H1 (cell line): Measurements from ENCODE around the gene LPP. TPM values are rescaled to one million over a fixed set of nuclear protein-coding genes. Genes with fewer than 3 reads are reported as not detected.

ENCODE experiments used
- CTCF ChIA-PET: fragments of 300-600 bp; sonication (Branson Sonifier 250); formaldehyde crosslinking; loops from one replicate; lab custom pipeline; 2021; ENCODE audit not compliant: partially characterized antibody; lab: Charles Lee
- POLR2A ChIA-PET: fragments of 300-600 bp; sonication (Branson Sonifier 250); formaldehyde crosslinking; loops from one replicate; lab custom pipeline; 2021; ENCODE audit warnings: inconsistent platforms; ENCODE audit not compliant: partially characterized antibody; lab: Charles Lee
- DNase-seq, 2 experiments: peaks; one replicate each; pipeline versions ENCODE4 v3.0.0 to v3.0.0-alpha.2; 2010 to 2022; ENCODE audit warnings: low spot score in 2 of 2, low read depth in 1 of 2, mixed read lengths in 1 of 2
- FAIRE-seq: peaks from 2 replicates; lab custom pipeline; 2011; peaks lifted over from hg19 to GRCh38; lab: Jason Lieb, UNC
- H2AFZ ChIP-seq: 2 replicates; pipeline ENCODE4 v1.8.1; 2012; ENCODE audit warnings: low read length, inconsistent platforms
- H2AK5ac ChIP-seq: 2 replicates; pipeline ENCODE4 v1.6.1; 2013; ENCODE audit warnings: low read depth, low read length
- H2BK120ac ChIP-seq: replicated peaks from 2 replicates; pipeline ENCODE3; 2013; ENCODE audit warnings: low read depth, low read length, inconsistent platforms
- H2BK12ac ChIP-seq: 2 replicates; pipeline ENCODE4 v1.6.1; 2013; ENCODE audit warnings: low read depth, low read length
- H2BK15ac ChIP-seq: 2 replicates; pipeline ENCODE4 v1.6.1; 2013; ENCODE audit warnings: low read length
- H2BK20ac ChIP-seq: 2 replicates; pipeline ENCODE4 v1.6.1; 2013; ENCODE audit warnings: low read length
- H2BK5ac ChIP-seq: 2 replicates; pipeline ENCODE4 v1.6.1; 2013; ENCODE audit warnings: low read depth, low read length
- H3K14ac ChIP-seq: 2 replicates; pipeline ENCODE4 v1.6.1; 2013; ENCODE audit warnings: inconsistent platforms; ENCODE audit not compliant: insufficient read length
- H3K18ac ChIP-seq: 2 replicates; pipeline ENCODE4 v1.6.1; 2013; ENCODE audit warnings: low read length; ENCODE audit errors: extremely low read depth
- H3K23ac ChIP-seq: 2 replicates; pipeline ENCODE4 v1.6.1; 2013; ENCODE audit warnings: inconsistent platforms; ENCODE audit not compliant: insufficient read length
- H3K23me2 ChIP-seq: 2 replicates; pipeline ENCODE4 v1.6.1; 2013; ENCODE audit warnings: low read depth, low read length
- H3K27ac ChIP-seq: 2 replicates; pipeline ENCODE4 v1.6.1; 2011; ENCODE audit warnings: low read depth, low read length, inconsistent platforms
- H3K27me3 ChIP-seq, 4 experiments: replicated peaks in 1 of 4; 1 replicate in 1 of 4; 2 replicates in 3 of 4; pipeline versions ENCODE4 v1.6.1 to v1.8.1; 2011 to 2013; ENCODE audit warnings: low read length in 3 of 4, mild to moderate bottlenecking in 3 of 4, inconsistent platforms in 2 of 4, mixed read lengths in 2 of 4, moderate library complexity in 1 of 4; ENCODE audit not compliant: control insufficient read depth in 3 of 4, insufficient read depth in 3 of 4; ENCODE audit errors: extremely low read depth in 1 of 4
- H3K36me3 ChIP-seq, 4 experiments: 2 replicates each; pipeline versions ENCODE4 v1.6.1 to v1.8.1; 2011 to 2013; ENCODE audit warnings: mild to moderate bottlenecking in 4 of 4, low read length in 3 of 4, moderate library complexity in 2 of 4, control low read depth in 1 of 4, inconsistent platforms in 1 of 4; ENCODE audit not compliant: insufficient read depth in 4 of 4, control insufficient read depth in 2 of 4
- H3K4ac ChIP-seq: replicated peaks from 2 replicates; pipeline ENCODE3; 2013; ENCODE audit warnings: low read length, low read depth, mixed read lengths, inconsistent platforms; ENCODE audit not compliant: insufficient read length
- H3K4me1 ChIP-seq, 4 experiments: replicated peaks in 1 of 4; 1 replicate in 1 of 4; 2 replicates in 3 of 4; pipeline versions ENCODE4 v1.6.1 to v1.8.1; 2011 to 2013; ENCODE audit warnings: low read length in 3 of 4, inconsistent platforms in 2 of 4, mixed read lengths in 1 of 4; ENCODE audit not compliant: insufficient read depth in 4 of 4, control insufficient read depth in 3 of 4
- H3K4me2 ChIP-seq, 2 experiments: 2 replicates each; pipeline versions ENCODE4 v1.6.1 to v1.8.1; 2011 to 2013; ENCODE audit warnings: low read depth in 2 of 2, low read length in 2 of 2, control low read depth in 1 of 2, inconsistent platforms in 1 of 2, mild to moderate bottlenecking in 1 of 2; ENCODE audit not compliant: insufficient read depth in 1 of 2
- H3K4me3 ChIP-seq, 4 experiments: fragments of 200-600, 300-600 bp in 1 of 4; sonication (generic), shearing (Covaris generic), sonication (Bioruptor Twin) in 1 of 4; 2 replicates each; pipeline versions ENCODE4 v1.5.1 to v1.8.1; 2011 to 2016; ENCODE audit warnings: low read length in 4 of 4, low read depth in 3 of 4, control low read depth in 2 of 4, inconsistent platforms in 2 of 4, mild to moderate bottlenecking in 2 of 4, mixed read lengths in 1 of 4, moderate library complexity in 1 of 4; ENCODE audit not compliant: insufficient read depth in 2 of 4; ENCODE audit errors: extremely low read depth in 1 of 4
- H3K56ac ChIP-seq: replicated peaks from 2 replicates; pipeline ENCODE3; 2013; ENCODE audit warnings: low read depth, mild to moderate bottlenecking, mixed read lengths, low read length, inconsistent platforms; ENCODE audit not compliant: insufficient read length
- H3K79me1 ChIP-seq: 2 replicates; pipeline ENCODE4 v1.6.1; 2013; ENCODE audit warnings: low read depth, low read length, control low read depth
- H3K79me2 ChIP-seq, 2 experiments: 2 replicates each; pipeline versions ENCODE4 v1.6.1 to v1.8.1; 2012 to 2013; ENCODE audit warnings: low read length in 2 of 2, mild to moderate bottlenecking in 2 of 2, inconsistent platforms in 1 of 2; ENCODE audit not compliant: insufficient read depth in 2 of 2, control insufficient read depth in 1 of 2
- H3K9ac ChIP-seq, 4 experiments: replicated peaks in 1 of 4; 1 replicate in 1 of 4; 2 replicates in 3 of 4; pipeline versions ENCODE4 v1.6.1 to v1.8.1; 2011 to 2013; ENCODE audit warnings: low read depth in 3 of 4, low read length in 3 of 4, control low read depth in 2 of 4, mild to moderate bottlenecking in 2 of 4, moderate library complexity in 2 of 4, inconsistent platforms in 1 of 4; ENCODE audit errors: extremely low read depth in 1 of 4
- H3K9me3 ChIP-seq, 2 experiments: 2 replicates each; pipeline versions ENCODE4 v1.6.1 to v1.8.1; 2012 to 2013; ENCODE audit warnings: mild to moderate bottlenecking in 2 of 2, moderate library complexity in 2 of 2, control low read depth in 1 of 2, inconsistent platforms in 1 of 2, low read depth in 1 of 2, low read length in 1 of 2, mixed read lengths in 1 of 2; ENCODE audit not compliant: insufficient read depth in 2 of 2
- H4K20me1 ChIP-seq, 2 experiments: replicated peaks in 1 of 2; 2 replicates each; pipeline versions ENCODE3 to v1.8.1; 2011 to 2013; ENCODE audit warnings: inconsistent platforms in 2 of 2, low read length in 2 of 2, mild to moderate bottlenecking in 1 of 2; ENCODE audit not compliant: insufficient read depth in 2 of 2, control insufficient read depth in 1 of 2
- H4K5ac ChIP-seq: 2 replicates; pipeline ENCODE4 v1.6.1; 2013; ENCODE audit warnings: low read length, low read depth, mixed read lengths, inconsistent platforms; ENCODE audit not compliant: insufficient read length
- H4K8ac ChIP-seq: 2 replicates; pipeline ENCODE4 v1.8.0; 2013; ENCODE audit warnings: mild to moderate bottlenecking, moderate library complexity, low read length, inconsistent platforms; ENCODE audit not compliant: insufficient read depth; ENCODE audit errors: extremely low read depth
- H4K91ac ChIP-seq: replicated peaks from 2 replicates; pipeline ENCODE3; 2013; ENCODE audit warnings: low read length, mixed read lengths, inconsistent platforms; ENCODE audit not compliant: insufficient read length
- BACH1 ChIP-seq: IDR thresholded peaks from 2 replicates; pipeline ENCODE4 v1.6.1; 2012; ENCODE audit warnings: low read length, improper control_type of control experiment
- BCL11A ChIP-seq, 2 experiments: IDR thresholded peaks; one replicate each; pipeline ENCODE4 v1.6.1; 2011; ENCODE audit warnings: low read depth in 2 of 2, low read length in 2 of 2, mild to moderate bottlenecking in 2 of 2
- CBX5 ChIP-seq: fragments of 300-800, 300-1000 bp; sonication (generic); IDR thresholded peaks from 2 replicates; pipeline ENCODE4 v1.7.1; 2016; ENCODE audit warnings: antibody characterized with exemption, low read length, low read depth
- CEBPB ChIP-seq: IDR thresholded peaks from 2 replicates; pipeline ENCODE4 v1.6.1; 2012; ENCODE audit warnings: low read depth, low read length
- CHD1 ChIP-seq: IDR thresholded peaks from 2 replicates; pipeline ENCODE4 v1.6.1; 2012; ENCODE audit warnings: low read depth, low read length, improper control_type of control experiment
- CHD2 ChIP-seq: IDR thresholded peaks from 2 replicates; pipeline ENCODE4 v1.6.1; 2012; ENCODE audit warnings: low read length, improper control_type of control experiment
- GTF2F1 ChIP-seq: IDR thresholded peaks from 2 replicates; pipeline ENCODE4 v1.6.1; 2012; ENCODE audit warnings: low read depth, low read length, improper control_type of control experiment, borderline replicate concordance
- KDM4A ChIP-seq: IDR thresholded peaks from one replicate; pipeline ENCODE4 v1.7.1; 2012; ENCODE audit warnings: low read depth, mild to moderate bottlenecking, moderate library complexity, low read length, inconsistent platforms; ENCODE audit not compliant: severe bottlenecking
- NRF1 ChIP-seq: IDR thresholded peaks from 2 replicates; pipeline ENCODE4 v1.6.1; 2011; ENCODE audit warnings: mild to moderate bottlenecking, low read depth, low read length, improper control_type of control experiment
- RAD21 ChIP-seq, 2 experiments: IDR thresholded peaks in 1 of 2; conservative IDR thresholded peaks in 1 of 2; 2 replicates each; pipeline ENCODE4 v1.6.1; 2011; ENCODE audit warnings: low read depth in 2 of 2, low read length in 2 of 2, improper control_type of control experiment in 1 of 2, inconsistent platforms in 1 of 2, mild to moderate bottlenecking in 1 of 2, moderate library complexity in 1 of 2
- RBBP5 ChIP-seq: IDR thresholded peaks from 2 replicates; pipeline ENCODE4 v1.7.1; 2012; ENCODE audit warnings: low read depth, mild to moderate bottlenecking, inconsistent platforms, low read length, moderate library complexity, borderline replicate concordance
- RFX5 ChIP-seq: IDR thresholded peaks from 2 replicates; pipeline ENCODE4 v1.6.1; 2011; ENCODE audit warnings: low read depth, low read length, improper control_type of control experiment, borderline replicate concordance
- SIX5 ChIP-seq: IDR thresholded peaks from 2 replicates; pipeline ENCODE4 v1.6.1; 2011; ENCODE audit warnings: mild to moderate bottlenecking, low read depth, low read length
- YY1 ChIP-seq: IDR thresholded peaks from 2 replicates; pipeline ENCODE4 v1.6.1; 2011; ENCODE audit warnings: low read depth, mild to moderate bottlenecking, low read length
- WGBS, 2 experiments: shearing (Covaris generic) in 1 of 2; methylation state at CpG; one replicate each; pipeline versions ENCODE4 v1.1.6 to v1.1.7; 2013 to 2015; ENCODE audit warnings: low lambda C conversion rate in 2 of 2, mixed read lengths in 2 of 2, inconsistent platforms in 1 of 2, low coverage in 1 of 2, missing lambda C conversion rate in 1 of 2; ENCODE audit not compliant: insufficient replicate concordance in 2 of 2, insufficient coverage in 1 of 2, insufficient read length in 1 of 2; ENCODE audit errors: extremely low coverage in 1 of 2, missing lambda C conversion rate in 1 of 2; 5-methylcytosine and 5-hydroxymethylcytosine counted together
- polyA plus RNA-seq, 7 experiments: library from polyadenylated mRNA; depleted of rRNA in 3 of 7; stranded (reverse) in 5 of 7; unstranded in 2 of 7; fragments of >200 nt in 5 of 7; fragments of 200-250 nt in 2 of 7; gene quantifications; 1 replicate in 5 of 7; 2 replicates in 1 of 7; 4 replicates in 1 of 7; pipeline versions ENCODE4 v1.2.1 to v1.2.3, GENCODE V29; 2011 to 2013; ENCODE audit warnings: missing spikeins in 2 of 7, mixed read lengths in 2 of 7
- total RNA-seq: library from RNA; stranded (reverse); fragmentation: NEBNext Ultra II Directional; extraction: Animal tissue kit (Norgen Biotek cat#: 25700); gene quantifications from 2 replicates; pipeline ENCODE4 v1.2.1, GENCODE V29; 2021
- TF ChIP-seq, protein P1 (sequence below): IDR thresholded peaks from 2 replicates; pipeline ENCODE4 v1.6.1; 2012; ENCODE audit warnings: inconsistent platforms

Gene LPP
- total and polyA plus RNA-seq, 2 of the 8 experiments (the other 6 are each of a cell fraction or from before 2014, with no cell fraction given): 10.0 to 53.3 TPM

DNA sequence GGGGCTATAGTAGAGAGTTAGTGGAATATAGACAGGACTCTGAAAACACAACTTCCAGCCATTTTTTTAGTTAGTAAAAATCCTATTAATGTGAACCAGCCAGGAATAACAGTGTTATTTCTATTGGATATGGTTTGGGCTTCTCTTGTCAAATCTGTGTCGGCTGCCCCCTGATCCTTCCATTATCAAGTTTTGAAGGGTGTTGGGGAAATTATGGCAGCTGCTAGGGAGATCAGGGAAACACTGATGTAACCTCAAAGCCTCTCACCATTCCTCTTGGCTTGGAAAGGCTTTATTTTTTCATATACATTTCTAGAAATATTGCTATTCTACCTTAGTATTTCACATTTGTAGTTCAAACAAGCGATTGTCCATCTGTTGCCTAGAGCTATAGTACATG, 724.1 kb downstream of the LPP start:
- Histone ChIP-seq H3K18ac (no peak overlapping the region), H3K79me2 (no peaks in the 10 kb centered on the region), H3K36me3 (peaks cover 0 to 2% (median 0%) of the 10 kb centered on the region in 4 experiments; a peak in 1 of 8 replicates), H4K20me1 (no peaks in the 10 kb centered on the region), H4K91ac (no peak overlapping the region), H3K23me2 (no peaks in the 10 kb centered on the region), H3K23ac (no peak overlapping the region), H4K8ac (no peak overlapping the region), H2BK15ac (no peak overlapping the region), H2AK5ac (no peak overlapping the region), H3K14ac (no peak overlapping the region), H3K27me3 (no peaks in the 10 kb centered on the region), H3K27ac (no peak overlapping the region), H2BK12ac (no peak overlapping the region), H3K4me1 (no peaks in the 10 kb centered on the region), H2BK20ac (no peak overlapping the region), H3K4ac (no peak overlapping the region), H3K9me3 (no peaks in the 10 kb centered on the region), H3K4me2 (no peak overlapping the region), H3K9ac (no peak overlapping the region), H3K56ac (no peak overlapping the region), H2BK5ac (no peak overlapping the region), H2AFZ (no peak overlapping the region), H3K4me3 (no peak overlapping the region), H2BK120ac (no peak overlapping the region), H3K79me1 (no peaks in the 10 kb centered on the region), H4K5ac (no peak overlapping the region)
- POLR2A ChIA-PET: no interaction called here
- FAIRE-seq: no peak
- CTCF ChIA-PET: no interaction called here
- DNase-seq: no peak
- WGBS, 2 experiments: 90% methylated on average over 2 of the region's 2 CpGs; no CpG with 5 or more reads in 1 of the 2 experiments
- TF ChIP-seq RBBP5: no peak
- TF ChIP-seq GTF2F1: no peak
- no peak for TF ChIP-seq CBX5
- TF ChIP-seq, protein P1, sequence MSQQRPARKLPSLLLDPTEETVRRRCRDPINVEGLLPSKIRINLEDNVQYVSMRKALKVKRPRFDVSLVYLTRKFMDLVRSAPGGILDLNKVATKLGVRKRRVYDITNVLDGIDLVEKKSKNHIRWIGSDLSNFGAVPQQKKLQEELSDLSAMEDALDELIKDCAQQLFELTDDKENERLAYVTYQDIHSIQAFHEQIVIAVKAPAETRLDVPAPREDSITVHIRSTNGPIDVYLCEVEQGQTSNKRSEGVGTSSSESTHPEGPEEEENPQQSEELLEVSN: no peak
- no peak for TF ChIP-seq KDM4A
- TF ChIP-seq NRF1: no peak
- TF ChIP-seq BACH1: no peak
- no peak for TF ChIP-seq SIX5
- TF ChIP-seq BCL11A (IDR thresholded peaks at IDR 0.05; ENCODE audit: low read depth in 2 of 2, low read length in 2 of 2): no peak
- no peak for TF ChIP-seq CHD1
- no peak for TF ChIP-seq RFX5
- no peak for TF ChIP-seq YY1
- no peak for TF ChIP-seq CEBPB
- TF ChIP-seq RAD21 (IDR thresholded peaks at IDR 0.05 in 1 of 2, conservative IDR thresholded peaks at IDR 0.05 in 1 of 2; ENCODE audit: low read depth in 2 of 2, low read length in 2 of 2): no peak
- TF ChIP-seq CHD2: no peak
